Osteoblast (primary cell): ENCODE data around the gene MRPL34. TPM values are rescaled to one million over a fixed set of nuclear protein-coding genes. Genes with fewer than 3 reads are reported as not detected.
A peak's percentile ranks its signal among the peaks of the same experiment; 100 is the strongest.

Experiments used
- DNase-seq: peaks from one replicate; pipeline ENCODE4 v3.0.0; 2011; ENCODE audit warnings: low spot score, mixed read lengths; ENCODE audit not compliant: insufficient read length; ENCODE audit errors: missing footprints
- H2AFZ ChIP-seq: 2 replicates; pipeline ENCODE4 v1.6.0; 2011; ENCODE audit warnings: mild to moderate bottlenecking, low read length
- H3K27ac ChIP-seq: 2 replicates; pipeline ENCODE4 v1.5.1; 2011; ENCODE audit warnings: mild to moderate bottlenecking, low read depth, low read length, moderate library complexity
- H3K27me3 ChIP-seq: 2 replicates; pipeline ENCODE4 v1.6.0; 2012; ENCODE audit warnings: mild to moderate bottlenecking, control low read depth, inconsistent platforms, low read length, moderate library complexity; ENCODE audit not compliant: insufficient read depth
- H3K36me3 ChIP-seq: 2 replicates; pipeline ENCODE4 v1.5.1; 2011; ENCODE audit warnings: mild to moderate bottlenecking, low read length, control low read depth, moderate library complexity; ENCODE audit not compliant: insufficient read depth
- H3K4me1 ChIP-seq: 2 replicates; pipeline ENCODE4 v1.5.1; 2011; ENCODE audit warnings: mild to moderate bottlenecking, low read length, control low read depth, moderate library complexity; ENCODE audit not compliant: insufficient read depth
- H3K4me2 ChIP-seq: 2 replicates; pipeline ENCODE4 v1.6.0; 2011; ENCODE audit warnings: mild to moderate bottlenecking, low read length; ENCODE audit not compliant: insufficient read depth
- H3K4me3 ChIP-seq: fragments of 200-600 bp; sonication (generic); 3 replicates; pipeline ENCODE4 v1.5.1; 2012; ENCODE audit warnings: mild to moderate bottlenecking, low read length, inconsistent platforms; ENCODE audit not compliant: insufficient read depth
- H3K79me2 ChIP-seq: 2 replicates; pipeline ENCODE4 v1.6.0; 2012; ENCODE audit warnings: mild to moderate bottlenecking, low read length, control low read depth, inconsistent platforms; ENCODE audit not compliant: insufficient read depth
- H3K9me3 ChIP-seq: 2 replicates; pipeline ENCODE4 v1.5.1; 2011; ENCODE audit warnings: low read depth, low read length, control low read depth
- H4K20me1 ChIP-seq: 2 replicates; pipeline ENCODE4 v1.6.0; 2012; ENCODE audit warnings: mild to moderate bottlenecking, low read length, control low read depth; ENCODE audit not compliant: insufficient read depth
- CTCF ChIP-seq: IDR thresholded peaks from 2 replicates; pipeline ENCODE4 v1.5.1; 2011; ENCODE audit warnings: mild to moderate bottlenecking, low read depth, low read length, moderate library complexity; ENCODE audit errors: extremely low read depth
- total RNA-seq: library from RNA; depleted of rRNA; stranded (reverse); fragments of >200 nt; gene quantifications from 2 replicates; pipeline ENCODE4 v1.2.3, GENCODE V29; 2012

Gene MRPL34
- total RNA-seq, 1 donor = 40.5 TPM

- TF ChIP-seq CTCF = no peak
- H3K36me3 ChIP-seq = no peaks in the 10 kb centered on the region
- peaks cover 3% of the 10 kb centered on the region for H3K79me2 ChIP-seq
- no peak overlapping the region for H2AFZ ChIP-seq
- H3K27me3 ChIP-seq = no peaks in the 10 kb centered on the region
- H3K27ac ChIP-seq = no peak overlapping the region
- DNase-seq = no peak
- no peak overlapping the region for H3K4me2 ChIP-seq
- no peak overlapping the region for H3K4me3 ChIP-seq
- peaks cover 29% of the 10 kb centered on the region for H3K4me1 ChIP-seq
- no peaks in the 10 kb centered on the region for H3K9me3 ChIP-seq
- no peaks in the 10 kb centered on the region for H4K20me1 ChIP-seq
These were observed 4.6 kb upstream of the MRPL34 start for GRCh38 chr19:17300992-17301619.

GRCh38 chr19:17302391-17303166, 3.1 kb upstream of the MRPL34 start:
- H3K27ac ChIP-seq = no peak overlapping the region
- H3K79me2 ChIP-seq = peaks cover 9% of the 10 kb centered on the region
- H3K36me3 ChIP-seq = no peaks in the 10 kb centered on the region
- H3K4me1 ChIP-seq = peaks cover 31% of the 10 kb centered on the region
- peak overlapping the region; percentile 83 for H3K4me2 ChIP-seq
- H2AFZ ChIP-seq = peak overlapping the region; percentile 56
- peak; percentile 84 for DNase-seq
- H4K20me1 ChIP-seq = no peaks in the 10 kb centered on the region
- no peaks in the 10 kb centered on the region for H3K27me3 ChIP-seq
- peak overlapping the region; percentile 83 for H3K4me3 ChIP-seq
- no peaks in the 10 kb centered on the region for H3K9me3 ChIP-seq
- TF ChIP-seq CTCF = no peak

- Histone ChIP-seq H3K9me3 (no peaks in the 10 kb centered on the region), H3K4me3 (peak within 1 kb of the TSS; percentile 83), H2AFZ (peak within 1 kb of the TSS; percentile 92), H3K27ac (peak within 1 kb of the TSS; percentile 45), H3K79me2 (peaks cover 13% of the 10 kb centered on the region), H3K4me1 (peaks cover 31% of the 10 kb centered on the region), H3K36me3 (no peaks in the 10 kb centered on the region), H3K4me2 (peak within 1 kb of the TSS; percentile 83), H4K20me1 (no peaks in the 10 kb centered on the region), H3K27me3 (no peaks in the 10 kb centered on the region)
- peak; percentile 40 for TF ChIP-seq CTCF
- peak; percentile 100 for DNase-seq
These were observed 2.3 kb upstream of the MRPL34 start, which contains the start of gene ABHD8 for GRCh38 chr19:17303167-17303939. Gene ABHD8, minus strand, starts transcription at chr19:17303425. Its CDS starts 1,809 bp downstream, at chr19:17301616.
